ENCODE data around the gene KRTAP10-4. TPM values are rescaled to one million over a fixed set of nuclear protein-coding genes. Genes with fewer than 3 reads are reported as not detected.

Gene KRTAP10-4
- polyA plus RNA-seq, 1 of the 3 experiments (the other 2 are of a cell fraction) = not detected

- H3K4me1 ChIP-seq (ENCODE audit: control insufficient read depth in 1 of 2, insufficient read depth in 2 of 2, low read depth in 1 of 2, low read length in 1 of 2) = no peaks in the 10 kb centered on the region
- CTCF ChIA-PET = interaction anchor here (1.0 kb wide), 1 partner anchor 30 kb away, joined by 3 read pairs; no protein-coding TSS in a partner anchor
- WGBS (ENCODE audit: low lambda C conversion rate) = 13% methylated on average over 4 of the region's 5 CpGs
- H2AFZ ChIP-seq (ENCODE audit: low read depth) = no peak overlapping the region
- H4K20me1 ChIP-seq (ENCODE audit: insufficient read depth) = no peaks in the 10 kb centered on the region
- H3K9ac ChIP-seq = no peak overlapping the region
- TF ChIP-seq FOSL2 (IDR thresholded peaks at IDR 0.05; ENCODE audit: borderline replicate concordance, low read depth) = no peak
- TF ChIP-seq YY1 (IDR thresholded peaks at IDR 0.05; ENCODE audit: low read depth) = no peak
- no peak for TF ChIP-seq JUND (IDR thresholded peaks at IDR 0.05)
- no peak for TF ChIP-seq CTCF (IDR thresholded peaks at IDR 0.05)
- TF ChIP-seq ELF1 (IDR thresholded peaks at IDR 0.05) = no peak
- no peak for TF ChIP-seq GABPA (IDR thresholded peaks at IDR 0.05; ENCODE audit: low read depth)
- no peak for TF ChIP-seq TAF1 (IDR thresholded peaks at IDR 0.05; ENCODE audit: borderline replicate concordance, low read depth, low read length)
- TF ChIP-seq GATA2 (CRISPR knock-in tag; IDR thresholded peaks at IDR 0.05) = no peak
- TF ChIP-seq MAX (IDR thresholded peaks at IDR 0.05; ENCODE audit: low read depth) = no peak
- no peaks in the 10 kb centered on the region for H3K9me3 ChIP-seq
- no peak overlapping the region for H3K4me2 ChIP-seq
- DNase-seq = no peak
- H3K27ac ChIP-seq (ENCODE audit: low read depth in 2 of 2, low read length in 1 of 2) = no peak overlapping the region
- no peaks in the 10 kb centered on the region for H3K9me2 ChIP-seq
- no peaks in the 10 kb centered on the region for H3K36me3 ChIP-seq (replicated peaks in 1 of 2; ENCODE audit: control insufficient read depth in 1 of 2, insufficient read depth in 2 of 2, low read length in 1 of 2)
- H3F3A ChIP-seq (replicated peaks; ENCODE audit: insufficient read depth) = no peaks in the 10 kb centered on the region
- H3K79me2 ChIP-seq (ENCODE audit: insufficient read depth) = no peaks in the 10 kb centered on the region
- H3K4me3 ChIP-seq (ENCODE audit: low read depth in 2 of 2, low read length in 1 of 2) = no peak overlapping the region
- POLR2A ChIA-PET = no interaction called here
- peaks cover 13% of the 10 kb centered on the region for H3K27me3 ChIP-seq (ENCODE audit: insufficient read depth)
Observed at GRCh38 chr21:44547656-44548331, 25.7 kb upstream of the KRTAP10-4 start.

DNA sequence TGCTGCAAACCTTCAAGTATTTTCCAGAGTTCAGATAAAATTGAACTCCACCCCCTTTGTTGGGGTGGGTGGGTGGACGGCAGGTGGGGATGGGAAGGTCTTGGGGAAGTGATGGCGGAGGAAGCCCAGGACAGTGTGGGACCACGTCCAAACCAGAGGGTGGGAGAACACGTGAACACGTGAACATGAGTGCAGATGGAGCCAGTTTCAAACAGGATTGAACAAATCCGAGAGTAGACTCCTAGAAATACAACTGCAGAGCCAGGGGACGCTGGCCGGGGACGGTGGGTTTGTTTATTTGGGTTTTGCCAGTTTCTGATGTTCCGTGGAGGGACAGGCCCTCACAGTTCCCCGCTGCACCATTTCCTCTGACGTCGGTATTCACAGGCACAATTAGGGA is 25.1 kb upstream of the KRTAP10-4 start:
- Histone ChIP-seq H3K79me2 (ENCODE audit: insufficient read depth) (no peaks in the 10 kb centered on the region), H3K9me2 (no peaks in the 10 kb centered on the region), H3K9ac (no peak overlapping the region), H3K4me1 (ENCODE audit: control insufficient read depth in 1 of 2, insufficient read depth in 2 of 2, low read depth in 1 of 2, low read length in 1 of 2) (no peaks in the 10 kb centered on the region), H2AFZ (ENCODE audit: low read depth) (no peak overlapping the region), H3K27me3 (ENCODE audit: insufficient read depth) (peaks cover 18% of the 10 kb centered on the region), H3K27ac (ENCODE audit: low read depth in 2 of 2, low read length in 1 of 2) (no peak overlapping the region), H3K9me3 (no peaks in the 10 kb centered on the region), H3F3A (replicated peaks; ENCODE audit: insufficient read depth) (no peaks in the 10 kb centered on the region), H4K20me1 (ENCODE audit: insufficient read depth) (no peaks in the 10 kb centered on the region), H3K36me3 (replicated peaks in 1 of 2; ENCODE audit: control insufficient read depth in 1 of 2, insufficient read depth in 2 of 2, low read length in 1 of 2) (no peaks in the 10 kb centered on the region), H3K4me3 (ENCODE audit: low read depth in 2 of 2, low read length in 1 of 2) (no peak overlapping the region), H3K4me2 (no peak overlapping the region)
- 24% methylated on average over 13 of the region's 13 CpGs for WGBS (ENCODE audit: low lambda C conversion rate)
- ChIA-PET CTCF (interaction anchor here (1.0 kb wide), 2 partner anchors 30 to 38 kb away, joined by 3 read pairs; no protein-coding TSS in a partner anchor), POLR2A (no interaction called here)
- no peak for DNase-seq
- TF ChIP-seq, protein P1, sequence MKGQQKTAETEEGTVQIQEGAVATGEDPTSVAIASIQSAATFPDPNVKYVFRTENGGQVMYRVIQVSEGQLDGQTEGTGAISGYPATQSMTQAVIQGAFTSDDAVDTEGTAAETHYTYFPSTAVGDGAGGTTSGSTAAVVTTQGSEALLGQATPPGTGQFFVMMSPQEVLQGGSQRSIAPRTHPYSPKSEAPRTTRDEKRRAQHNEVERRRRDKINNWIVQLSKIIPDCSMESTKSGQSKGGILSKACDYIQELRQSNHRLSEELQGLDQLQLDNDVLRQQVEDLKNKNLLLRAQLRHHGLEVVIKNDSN (IDR thresholded peaks at IDR 0.05; ENCODE audit: borderline replicate concordance, low read depth) = no peak
- TF ChIP-seq NRF1 (IDR thresholded peaks at IDR 0.05; ENCODE audit: low read depth, low read length) (no peak), ZBTB33 (IDR thresholded peaks at IDR 0.05; ENCODE audit: borderline replicate concordance, low read depth) (no peak), GABPA (IDR thresholded peaks at IDR 0.05; ENCODE audit: low read depth) (no peak), EP300 (IDR thresholded peaks at IDR 0.05; ENCODE audit: borderline replicate concordance in 1 of 2, low read depth in 1 of 2, low read length in 1 of 2) (no peak), MAX (IDR thresholded peaks at IDR 0.05; ENCODE audit: low read depth) (no peak), FOSL2 (IDR thresholded peaks at IDR 0.05; ENCODE audit: borderline replicate concordance, low read depth) (no peak), ELF1 (IDR thresholded peaks at IDR 0.05) (no peak), SMC3 (IDR thresholded peaks at IDR 0.05; ENCODE audit: low read depth, low read length) (no peak), TCF12 (IDR thresholded peaks at IDR 0.05) (no peak), YY1 (IDR thresholded peaks at IDR 0.05; ENCODE audit: low read depth) (no peak), USF2 (IDR thresholded peaks at IDR 0.05; ENCODE audit: borderline replicate concordance, low read depth, low read length) (no peak), MXI1 (IDR thresholded peaks at IDR 0.05; ENCODE audit: low read depth, low read length) (no peak)
